IMR-90 (cell line): Measurements from ENCODE around the gene KRT78. TPM values are rescaled to one million over a fixed set of nuclear protein-coding genes. Genes with fewer than 3 reads are reported as not detected.
A peak's percentile ranks its signal among the peaks of the same experiment; 100 is the strongest.

Experiments
- ATAC-seq: fragments of 200-7000 bp; cut with Tn5 transposase; 2 replicates; pipeline ENCODE4 v1.9.1; 2020; ENCODE audit warnings: low read depth, mild to moderate bottlenecking, moderate library complexity
- BruUV-seq: library from RNA; stranded (reverse); fragments of 400-500 nt; replicated peaks from 2 replicates; lab custom pipeline; 2021; lab: Mats Ljungman, UMichigan
- CTCF ChIA-PET: fragments of 300-600 bp; formaldehyde crosslinking; extraction: SDS; loops from one replicate; lab custom pipeline; 2021; ENCODE audit warnings: antibody characterized with exemption; lab: Yijun Ruan, JAX
- POLR2A ChIA-PET: fragments of 300-600 bp; sonication (Branson Sonifier 250); formaldehyde crosslinking; loops from one replicate; lab custom pipeline; 2022; ENCODE audit warnings: antibody characterized with exemption; ENCODE audit not compliant: unreplicated experiment; lab: Charles Lee
- DNase-seq: peaks from one replicate; pipeline ENCODE4 v3.0.0; 2013
- H2AFZ ChIP-seq: replicated peaks from 2 replicates; pipeline ENCODE3; 2013; ENCODE audit warnings: low read length, mild to moderate bottlenecking; ENCODE audit not compliant: poor library complexity
- H2AK5ac ChIP-seq: 2 replicates; pipeline ENCODE4 v1.6.1; 2013; ENCODE audit warnings: low read depth, low read length, inconsistent platforms
- H2AK9ac ChIP-seq: replicated peaks from 2 replicates; pipeline ENCODE3; 2013; ENCODE audit warnings: mild to moderate bottlenecking, low read depth, low read length, moderate library complexity; ENCODE audit not compliant: poor library complexity
- H2BK120ac ChIP-seq: 2 replicates; pipeline ENCODE4 v1.6.1; 2013; ENCODE audit warnings: low read depth, low read length, inconsistent platforms
- H2BK15ac ChIP-seq: 3 replicates; pipeline ENCODE4 v1.6.1; 2013; ENCODE audit warnings: low read depth, low read length, inconsistent platforms
- H2BK20ac ChIP-seq: 2 replicates; pipeline ENCODE4 v1.6.1; 2013; ENCODE audit warnings: low read depth, mild to moderate bottlenecking, inconsistent platforms, low read length, moderate library complexity
- H2BK5ac ChIP-seq: 2 replicates; pipeline ENCODE4 v1.6.1; 2013; ENCODE audit warnings: mild to moderate bottlenecking, low read depth, low read length, inconsistent platforms; ENCODE audit not compliant: poor library complexity, severe bottlenecking
- H3K14ac ChIP-seq: replicated peaks from 2 replicates; pipeline ENCODE4 v1.6.1; 2013; ENCODE audit warnings: low read depth, low read length, inconsistent platforms
- H3K18ac ChIP-seq: 2 replicates; pipeline ENCODE4 v1.6.1; 2013; ENCODE audit warnings: low read depth, low read length, control low read depth
- H3K23ac ChIP-seq: 2 replicates; pipeline ENCODE4 v1.6.1; 2013; ENCODE audit warnings: low read depth, low read length, inconsistent platforms
- H3K27ac ChIP-seq: 2 replicates; pipeline ENCODE4 v1.5.1; 2013; ENCODE audit warnings: mild to moderate bottlenecking, control low read depth, low read length; ENCODE audit not compliant: insufficient read depth
- H3K27me3 ChIP-seq: 2 replicates; pipeline ENCODE4 v1.6.1; 2013; ENCODE audit warnings: low read length; ENCODE audit not compliant: control insufficient read depth, insufficient read depth
- H3K36me3 ChIP-seq: 2 replicates; pipeline ENCODE4 v1.6.1; 2013; ENCODE audit warnings: low read length, mixed read lengths; ENCODE audit not compliant: control insufficient read depth, insufficient read depth
- H3K4ac ChIP-seq: 2 replicates; pipeline ENCODE4 v1.6.1; 2013; ENCODE audit warnings: low read depth, low read length, inconsistent platforms
- H3K4me1 ChIP-seq: 2 replicates; pipeline ENCODE4 v1.6.1; 2013; ENCODE audit warnings: low read length, mixed read lengths; ENCODE audit not compliant: control insufficient read depth, insufficient read depth
- H3K4me2 ChIP-seq: 2 replicates; pipeline ENCODE4 v1.6.1; 2013; ENCODE audit warnings: low read depth, mild to moderate bottlenecking, control low read depth, low read length, moderate library complexity
- H3K4me3 ChIP-seq: 2 replicates; pipeline ENCODE4 v1.5.1; 2013; ENCODE audit warnings: low read depth, mild to moderate bottlenecking, control low read depth, low read length, moderate library complexity; ENCODE audit not compliant: insufficient read depth
- H3K56ac ChIP-seq: 2 replicates; pipeline ENCODE4 v1.6.1; 2013; ENCODE audit warnings: low read length, inconsistent platforms; ENCODE audit not compliant: insufficient read depth; ENCODE audit errors: extremely low read depth
- H3K79me1 ChIP-seq, 2 experiments: 2 replicates each; pipeline ENCODE4 v1.6.1; 2013; ENCODE audit warnings: low read length in 2 of 2, inconsistent platforms in 1 of 2, low read depth in 1 of 2
- H3K9ac ChIP-seq: 2 replicates; pipeline ENCODE4 v1.6.1; 2013; ENCODE audit warnings: low read depth, low read length, control low read depth
- H3K9me1 ChIP-seq: 2 replicates; pipeline ENCODE4 v1.6.1; 2013; ENCODE audit warnings: low read length, inconsistent platforms; ENCODE audit not compliant: insufficient read depth
- H3K9me3 ChIP-seq: 2 replicates; pipeline ENCODE4 v1.6.1; 2013; ENCODE audit warnings: low read length; ENCODE audit not compliant: control insufficient read depth, insufficient read depth
- H4K20me1 ChIP-seq: 2 replicates; pipeline ENCODE4 v1.6.1; 2013; ENCODE audit warnings: low read length, inconsistent platforms; ENCODE audit not compliant: insufficient read depth
- H4K5ac ChIP-seq: 2 replicates; pipeline ENCODE4 v1.6.1; 2013; ENCODE audit warnings: mild to moderate bottlenecking, low read depth, low read length, control low read depth
- H4K8ac ChIP-seq, 2 experiments: 2 replicates each; pipeline ENCODE4 v1.6.1; 2013; ENCODE audit warnings: low read depth in 2 of 2, low read length in 2 of 2, control low read depth in 1 of 2, inconsistent platforms in 1 of 2
- H4K91ac ChIP-seq: 2 replicates; pipeline ENCODE4 v1.6.1; 2013; ENCODE audit warnings: low read depth, low read length, inconsistent platforms; ENCODE audit not compliant: insufficient read depth
- CEBPB ChIP-seq: IDR thresholded peaks from 2 replicates; pipeline ENCODE4 v1.6.1; 2012; ENCODE audit warnings: low read depth, low read length, improper control_type of control experiment
- CHD1 ChIP-seq: IDR thresholded peaks from 2 replicates; pipeline ENCODE4 v1.6.1; 2012; ENCODE audit warnings: low read depth, low read length, improper control_type of control experiment
- FOS ChIP-seq: fragments of 150-350 bp; IDR thresholded peaks from 2 replicates; pipeline ENCODE4 v1.6.1; 2016; ENCODE audit warnings: low read depth, low read length
- MAZ ChIP-seq: IDR thresholded peaks from 2 replicates; pipeline ENCODE4 v1.6.1; 2012; ENCODE audit warnings: low read depth, mild to moderate bottlenecking, low read length, improper control_type of control experiment, moderate library complexity, borderline replicate concordance
- MXI1 ChIP-seq: IDR thresholded peaks from 2 replicates; pipeline ENCODE4 v1.6.1; 2012; ENCODE audit warnings: low read depth, mild to moderate bottlenecking, low read length, moderate library complexity, borderline replicate concordance
- NFE2L2 ChIP-seq: fragments of 150-350 bp; IDR thresholded peaks from 2 replicates; pipeline ENCODE4 v1.6.1; 2016; ENCODE audit warnings: low read depth, mild to moderate bottlenecking, low read length
- USF2 ChIP-seq: fragments of 150-350 bp; IDR thresholded peaks from 2 replicates; pipeline ENCODE4 v1.6.1; 2017; ENCODE audit warnings: mild to moderate bottlenecking, antibody characterized with exemption, low read length, low read depth
- WGBS, 2 experiments: methylation state at CpG; one replicate each; pipeline versions ENCODE4 v1.1.5 to v1.1.7; 2013; ENCODE audit warnings: missing lambda C conversion rate in 2 of 2; ENCODE audit not compliant: insufficient read length in 1 of 2; ENCODE audit errors: extremely low coverage in 2 of 2; 5-methylcytosine and 5-hydroxymethylcytosine counted together
- dilution Hi-C: fragments of 300-500 bp; cut with HindIII; formaldehyde crosslinking; loops from one replicate; pipeline ENCODE4 v1.14.3; 2018; ENCODE audit warnings: low sequenced_read_pairs; ENCODE audit not compliant: unreplicated experiment
- in situ Hi-C: fragments of 300-500 bp; cut with MboI; formaldehyde crosslinking; loops from 3 replicates; pipeline ENCODE4 v1.14.3; 2019; ENCODE audit warnings: low sequenced_read_pairs, inconsistent platforms, mixed read lengths
- intact Hi-C: fragments of 100-400 bp; cut with micrococcal nuclease; formaldehyde crosslinking; loops from 2 replicates; pipeline ENCODE4 v1.10.0; 2022
- polyA plus RNA-seq, 3 experiments: library from polyadenylated mRNA; depleted of rRNA; stranded (reverse); fragments of >200 nt; gene quantifications; 2 replicates each; pipeline ENCODE4 v1.2.3, GENCODE V29; 2012; ENCODE audit warnings: low replicate concordance in 1 of 3
- total RNA-seq: library from RNA; depleted of rRNA; stranded (reverse); fragments of >200 nt; gene quantifications from 2 replicates; pipeline ENCODE4 v1.2.3, GENCODE V29; 2012

KRT78 gene
- total and polyA plus RNA-seq, 2 of the 4 experiments (the other 2 are of a cell fraction), result not detected

GRCh38 chr12:52837413-52837741, 11.4 kb downstream of the KRT78 start:
- peak overlapping the region in 1 of 2 experiments; percentile 38; a peak in 2 of 4 replicates for H4K8ac ChIP-seq
- no peak overlapping the region for H3K14ac ChIP-seq
- no peak overlapping the region for H2AK9ac ChIP-seq
- H3K27ac ChIP-seq, result no peak overlapping the region; the same call in 1 of the 2 replicates
- H2BK20ac ChIP-seq, result peak overlapping the region; percentile 71; the same call in 1 of the 2 replicates
- CTCF ChIA-PET, result no interaction called here
- H3K23ac ChIP-seq, result no peak overlapping the region
- no peak overlapping the region for H3K18ac ChIP-seq
- H3K79me1 ChIP-seq, result no peaks in the 10 kb centered on the region
- H3K4me1 ChIP-seq, result peaks cover 18% of the 10 kb centered on the region
- ATAC-seq (peak; percentile 78), DNase-seq (peak; percentile 91)
- no peaks in the 10 kb centered on the region for H4K20me1 ChIP-seq
- POLR2A ChIA-PET, result no interaction called here
- H3K9me3 ChIP-seq, result no peaks in the 10 kb centered on the region
- dilution Hi-C loops, result no loop called here
- H2BK15ac ChIP-seq, result peak overlapping the region; percentile 32; the same call in 1 of the 3 replicates
- H3K4me2 ChIP-seq, result no peak overlapping the region
- 0 out of 2 replicates have a peak overlapping the region, but pooled peaks have one; percentile 76 for H2AK5ac ChIP-seq
- no CpG with 5 or more reads among the region's 9 CpGs for WGBS, 2 experiments
- H3K27me3 ChIP-seq, result peaks cover 8% of the 10 kb centered on the region
- H4K91ac ChIP-seq, result peak overlapping the region; percentile 51
- peaks cover 20% of the 10 kb centered on the region for H3K9me1 ChIP-seq
- no peak overlapping the region for H4K5ac ChIP-seq
- BruUV-seq, result no TSS peak
- H3K9ac ChIP-seq, result no peak overlapping the region
- peak overlapping the region; percentile 63 for H3K4ac ChIP-seq
- no peak overlapping the region for H3K4me3 ChIP-seq
- no peaks in the 10 kb centered on the region for H3K36me3 ChIP-seq
- H3K56ac ChIP-seq, result no peak overlapping the region
- TF ChIP-seq CHD1 (no peak), USF2 (0 out of 2 replicates have a peak, but pooled peaks have one; percentile 24), MXI1 (no peak), FOS (peak; percentile 87), CEBPB (peak; percentile 26; the same call in 1 of the 2 replicates), MAZ (peak; percentile 5; the same call in 1 of the 2 replicates), NFE2L2 (0 out of 2 replicates have a peak, but pooled peaks have one; percentile 10)
- in situ Hi-C loops, result no loop called here
- peak overlapping the region; percentile 54 for H2BK120ac ChIP-seq
- H2BK5ac ChIP-seq, result no peak overlapping the region
- intact Hi-C loops, result no loop called here
- H2AFZ ChIP-seq, result no peak overlapping the region
